NCI-H2227 (cell line): Measurements from ENCODE around the gene KPTN.

Source experiments
- DNase-seq: peaks from one replicate; lab custom pipeline; 2025; ENCODE audit not compliant: unreplicated experiment; lab: John Stamatoyannopoulos, UW

Gene KPTN

DNA sequence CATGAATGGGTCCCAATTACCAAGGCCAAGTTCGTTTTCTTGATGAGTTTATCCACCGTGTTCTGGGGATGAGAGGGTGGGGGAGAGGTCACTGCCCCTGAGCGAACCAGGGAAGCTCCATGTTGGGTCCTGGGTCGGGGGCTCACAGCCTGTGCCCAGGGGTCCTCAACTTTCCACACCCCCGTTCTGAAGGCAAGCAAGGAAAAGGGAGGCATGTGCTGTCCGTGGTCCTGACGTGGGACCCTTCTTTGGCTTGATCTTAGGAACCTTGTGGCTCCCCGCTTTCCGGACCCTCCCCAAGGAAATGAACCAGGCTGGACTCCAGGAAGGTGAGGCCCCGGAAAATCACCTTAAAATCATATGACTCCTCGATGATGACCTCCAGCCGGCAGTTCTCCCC is 46.5 kb downstream of the KPTN start:
- DNase-seq = no peak

DNA sequence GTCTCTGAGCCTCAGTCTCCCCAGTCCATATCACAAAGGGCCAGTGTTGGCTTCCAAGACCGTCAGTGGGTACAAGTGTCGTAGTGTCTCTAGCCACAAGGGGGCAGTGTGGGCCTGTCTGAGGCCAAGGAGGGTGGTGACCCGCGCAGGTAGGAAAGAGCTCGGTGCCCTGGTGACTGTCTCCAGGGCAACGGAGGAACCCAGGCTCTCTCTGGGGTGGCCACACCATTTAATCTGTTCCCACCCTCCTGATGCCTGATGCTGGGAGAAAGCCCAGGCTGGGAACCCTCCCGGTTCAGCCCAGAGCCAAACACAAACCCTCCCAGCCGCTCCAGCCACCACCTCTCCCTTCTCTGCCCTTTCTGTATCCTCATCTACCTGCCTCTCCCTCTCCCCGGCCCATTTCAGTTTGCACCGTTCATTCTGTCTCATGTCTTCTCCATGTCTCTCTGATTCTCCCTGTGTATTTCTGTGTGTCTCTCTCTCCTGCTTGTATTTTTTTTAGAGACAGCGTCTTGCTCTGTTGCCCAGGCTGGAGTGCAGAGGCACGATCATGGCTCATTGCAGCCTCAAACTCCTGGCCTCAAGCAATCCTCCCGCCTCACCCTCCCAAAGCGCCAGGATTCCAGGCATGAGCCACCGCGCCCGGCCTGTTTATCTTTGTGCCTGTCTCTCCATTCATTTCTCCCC is 47.2 kb downstream of the KPTN start:
- peak; percentile 83 for DNase-seq

DNA sequence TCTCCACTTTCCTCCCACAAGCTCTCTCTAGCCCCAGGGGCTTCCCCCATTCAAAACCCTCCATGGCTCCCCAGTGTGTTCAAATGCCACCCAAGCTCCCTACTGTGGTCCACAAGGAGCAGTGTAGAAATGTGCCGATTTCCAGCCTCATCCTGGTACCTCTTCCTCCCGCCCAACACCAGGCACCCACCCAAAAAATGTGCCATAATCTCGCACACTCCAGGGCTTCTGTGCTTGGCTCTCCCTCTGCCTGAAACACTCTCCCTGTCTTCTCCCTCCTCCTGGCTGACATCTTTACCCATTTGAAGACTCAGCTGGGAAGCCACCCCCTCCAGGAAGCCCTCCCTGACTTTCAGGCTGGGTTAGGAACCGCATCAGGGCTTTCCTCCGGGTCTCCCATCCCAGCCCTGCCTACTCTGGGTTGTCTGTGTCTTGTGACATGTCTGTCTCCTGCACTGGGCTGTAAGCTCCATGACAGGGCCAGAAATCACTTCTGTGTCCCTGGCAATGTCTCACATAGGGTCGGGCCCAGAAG is 48.1 kb downstream of the KPTN start:
- no peak for DNase-seq

DNA sequence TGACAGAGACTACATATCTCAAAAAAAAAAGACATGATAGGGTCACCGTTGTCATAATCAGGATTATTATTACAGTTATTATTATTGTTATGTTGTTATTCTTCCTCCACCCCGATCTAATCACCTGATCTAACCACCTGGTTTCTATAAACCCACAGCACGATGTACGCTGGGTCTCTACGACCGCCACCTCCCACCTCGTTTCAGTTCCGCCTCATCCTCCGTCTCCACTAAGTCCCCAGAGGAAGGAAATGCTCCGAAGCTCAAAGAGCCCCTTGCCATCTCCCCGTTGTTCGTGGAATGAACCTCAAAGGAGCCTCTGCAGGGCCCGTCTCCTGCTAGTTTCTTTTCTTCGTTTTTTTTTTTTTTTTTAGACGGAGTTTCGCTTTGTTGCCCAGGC is 48.8 kb downstream of the KPTN start:
- no peak for DNase-seq

GRCh38 chr19:47434088-47434487 is 49.9 kb downstream of the KPTN start:
- no peak for DNase-seq

- no peak for DNase-seq
Measured at GRCh38 chr19:47433121-47433520, 50.9 kb downstream of the KPTN start.

- no peak for DNase-seq
Measured at GRCh38 chr19:47432499-47432898, 51.5 kb downstream of the KPTN start.

DNA sequence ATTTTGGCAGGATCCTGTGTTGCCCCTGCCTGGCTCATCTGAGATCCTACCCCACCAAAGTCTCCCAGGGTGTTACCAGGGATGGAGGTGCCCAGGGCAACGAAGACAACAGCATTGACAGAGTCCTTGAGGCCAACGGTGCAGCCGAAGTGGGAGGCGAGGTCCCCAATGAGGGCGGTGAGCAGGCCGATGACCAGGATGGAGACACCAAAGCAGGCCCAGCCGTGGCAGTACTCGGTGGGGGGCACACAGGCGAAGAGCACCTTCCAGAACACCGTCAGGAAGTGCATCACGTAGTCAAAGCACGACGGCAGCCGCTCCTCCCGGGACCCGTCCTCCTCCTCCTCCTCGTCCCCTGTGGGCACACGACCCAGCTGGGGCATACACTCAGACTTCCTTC is 51.9 kb downstream of the KPTN start:
- DNase-seq = no peak

DNA sequence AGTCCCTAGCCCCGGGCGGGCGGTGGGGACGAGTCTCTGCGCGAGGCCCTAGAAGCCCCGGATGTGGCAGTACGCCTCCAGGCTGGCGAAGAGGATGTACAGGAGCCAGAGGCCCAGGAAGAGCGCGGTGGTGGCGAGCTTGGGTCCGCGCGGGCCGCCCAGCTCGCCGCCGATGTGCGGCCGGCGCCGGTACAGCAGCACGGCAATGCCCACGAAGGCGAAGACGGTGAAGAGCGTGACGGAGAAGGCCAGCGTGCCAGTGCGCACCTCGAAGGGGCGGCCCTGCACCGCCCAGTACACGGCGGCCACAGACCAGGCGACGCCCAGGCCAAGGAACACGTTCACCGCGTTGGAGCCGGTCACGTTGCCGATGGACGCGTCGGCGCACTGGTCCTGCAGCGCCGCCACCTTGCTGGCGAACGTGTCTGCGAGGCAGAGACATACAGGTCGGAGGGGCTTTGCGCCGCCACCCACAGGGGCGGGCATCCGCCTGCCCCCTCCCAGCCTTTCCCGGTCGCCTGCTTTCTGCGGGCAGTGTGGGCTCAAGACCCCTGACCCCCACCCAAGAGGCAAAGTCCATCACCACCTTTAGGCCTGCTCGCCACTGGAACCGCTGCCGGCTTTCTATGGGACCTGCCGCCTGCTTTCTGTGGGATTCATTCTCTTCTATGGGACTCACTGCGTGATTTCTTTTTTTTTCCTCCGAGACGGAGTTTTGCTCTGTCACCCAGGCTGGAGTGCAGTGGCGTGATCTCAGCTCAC is 53.8 kb downstream of the KPTN start:
- no peak for DNase-seq

DNA sequence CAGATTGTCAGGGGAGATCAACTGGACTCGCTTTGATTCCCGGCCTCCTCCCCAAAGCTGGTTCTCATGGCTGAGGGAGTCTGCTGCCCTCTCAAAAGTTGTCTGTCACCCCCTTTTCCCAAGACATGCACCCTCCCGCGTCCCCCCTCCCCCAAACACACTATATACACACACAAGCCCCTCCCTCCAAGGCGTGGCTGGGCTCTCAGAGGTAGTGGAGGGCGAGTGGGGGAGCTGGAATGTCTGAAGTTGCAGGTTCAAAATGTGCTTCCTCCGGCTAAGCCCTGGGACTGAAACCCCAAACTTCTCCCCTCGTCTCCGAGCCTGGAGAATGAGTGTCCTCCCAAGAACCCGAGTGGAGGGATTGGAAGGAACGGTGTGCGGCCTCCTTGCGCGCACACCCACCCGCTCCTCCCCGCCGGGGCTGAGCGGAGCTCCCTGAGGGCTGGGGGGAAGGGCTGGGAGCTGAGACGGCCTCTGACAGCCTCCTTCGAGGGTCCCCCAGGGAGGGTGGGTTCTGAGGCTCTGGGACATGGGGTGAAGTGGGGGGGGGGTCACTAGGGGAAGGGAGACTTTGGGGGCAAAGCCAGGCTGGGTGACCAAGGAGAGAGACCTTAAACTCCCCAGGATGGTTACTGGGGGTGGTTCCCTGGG is 54.8 kb downstream of the KPTN start:
- no peak for DNase-seq

GRCh38 chr19:47428177-47428894 is 55.7 kb downstream of the KPTN start:
- DNase-seq = peak; percentile 97

DNA sequence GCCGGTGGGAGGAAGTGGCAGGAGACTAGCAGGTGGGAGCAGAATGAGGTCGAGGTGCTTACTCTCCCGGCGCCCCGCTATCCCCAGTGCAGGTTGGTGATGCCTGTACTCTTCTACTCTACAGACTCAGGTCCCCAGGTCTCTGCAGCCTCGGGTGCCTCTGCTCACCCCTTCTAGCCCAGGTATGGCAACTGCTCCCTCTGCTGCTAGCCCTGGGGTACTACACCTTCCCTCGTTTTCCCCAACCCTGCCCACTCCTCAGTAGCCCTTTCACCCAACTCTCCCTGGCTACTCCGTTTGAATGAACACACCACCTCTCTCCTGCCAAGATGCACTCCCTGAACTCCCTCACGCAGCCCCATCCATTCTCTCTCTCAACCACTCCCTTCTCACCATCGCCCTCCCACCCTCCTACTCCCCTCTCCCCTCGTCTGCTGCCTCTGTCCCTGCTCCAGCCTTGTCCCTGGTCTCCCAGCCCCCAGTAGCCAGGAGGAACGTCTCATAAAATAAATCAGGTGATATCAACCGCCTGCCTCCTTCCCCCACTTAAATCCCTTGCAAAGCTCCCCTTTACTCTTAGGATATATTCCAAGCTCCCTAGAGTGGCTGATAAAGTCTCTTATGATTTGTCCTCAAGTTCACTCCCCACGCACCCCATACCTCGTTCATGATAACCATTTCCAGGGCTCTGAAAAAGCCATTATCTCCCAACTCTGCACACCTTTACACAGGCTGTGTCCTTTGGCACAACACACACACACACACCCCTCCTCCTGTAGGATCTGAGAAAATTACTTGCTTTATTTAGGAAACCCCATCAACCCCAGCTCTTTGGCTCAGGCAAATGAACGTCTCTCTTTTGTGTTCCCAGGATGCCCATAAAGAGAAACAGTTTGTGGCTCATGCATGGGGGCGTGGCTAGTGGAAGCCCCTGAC is 56.5 kb downstream of the KPTN start:
- DNase-seq = peak; percentile 82
